ENCODE results near the gene DIPK1B.

Gene DIPK1B

GRCh38 chr9:136686794-136687711 lies 25.3 kb upstream of the DIPK1B start, which contains the start of gene AGPAT2:
Gene AGPAT2 (minus strand): TSS chr9:136687457. CDS start chr9:136687357, 100 bp downstream.
- peak in 1 of 2 donors; percentile 40 for DNase-seq (ENCODE audit: low read depth in 2 of 2)

GRCh38 chr9:136687721-136688223 lies 24.6 kb upstream of the DIPK1B start:
- no peak for DNase-seq (ENCODE audit: low read depth in 2 of 2)

GRCh38 chr9:136688274-136689107 lies 23.9 kb upstream of the DIPK1B start:
- DNase-seq (ENCODE audit: low read depth in 2 of 2): no peak

- no peak for DNase-seq (ENCODE audit: low read depth in 2 of 2)
Measured at GRCh38 chr9:136689108-136689460, 23.3 kb upstream of the DIPK1B start.

- DNase-seq (ENCODE audit: low read depth in 2 of 2): no peak
Measured at GRCh38 chr9:136690104-136690805, 22.1 kb upstream of the DIPK1B start.

GRCh38 chr9:136690806-136691261 lies 21.5 kb upstream of the DIPK1B start:
- no peak for DNase-seq (ENCODE audit: low read depth in 2 of 2)

GRCh38 chr9:136691316-136692184 lies 20.8 kb upstream of the DIPK1B start:
- DNase-seq (ENCODE audit: low read depth in 2 of 2): no peak

- no peak for DNase-seq (ENCODE audit: low read depth in 2 of 2)
Measured at GRCh38 chr9:136692185-136693134, 19.9 kb upstream of the DIPK1B start.

GRCh38 chr9:136693135-136693489 lies 19.3 kb upstream of the DIPK1B start:
- DNase-seq (ENCODE audit: low read depth in 2 of 2): no peak

GRCh38 chr9:136693490-136694162 lies 18.7 kb upstream of the DIPK1B start:
- DNase-seq (ENCODE audit: low read depth in 2 of 2): no peak

- DNase-seq (ENCODE audit: low read depth in 2 of 2): no peak
Measured at GRCh38 chr9:136694163-136694871, 18.1 kb upstream of the DIPK1B start.

GRCh38 chr9:136694872-136695247 lies 17.5 kb upstream of the DIPK1B start:
- DNase-seq (ENCODE audit: low read depth in 2 of 2): no peak

GRCh38 chr9:136695435-136695895 lies 16.9 kb upstream of the DIPK1B start:
- DNase-seq (ENCODE audit: low read depth in 2 of 2): no peak

- no peak for DNase-seq (ENCODE audit: low read depth in 2 of 2)
Measured at GRCh38 chr9:136695955-136696354, 16.4 kb upstream of the DIPK1B start.

GRCh38 chr9:136696502-136696901 lies 15.9 kb upstream of the DIPK1B start:
- no peak for DNase-seq (ENCODE audit: low read depth in 2 of 2)

- DNase-seq (ENCODE audit: low read depth in 2 of 2): no peak
Measured at GRCh38 chr9:136697146-136697820, 15.1 kb upstream of the DIPK1B start.

- DNase-seq (ENCODE audit: low read depth in 2 of 2): no peak
Measured at GRCh38 chr9:136697821-136698526, 14.4 kb upstream of the DIPK1B start.
